GM19328 (cell line): ENCODE results near the gene RDH13.
"Not testable (repeated sequence)": the region's sequence is repeated elsewhere in the genome, so short reads cannot be mapped to it uniquely, and the experiment has no call there.

Experiments
- ATAC-seq: cut with Tn5 transposase; IDR thresholded peaks from one replicate; pipeline ENCODE4 v1.9.1; 2021; ENCODE audit warnings: mild to moderate bottlenecking, moderate library complexity; ENCODE audit not compliant: unreplicated experiment

RDH13 gene

DNA sequence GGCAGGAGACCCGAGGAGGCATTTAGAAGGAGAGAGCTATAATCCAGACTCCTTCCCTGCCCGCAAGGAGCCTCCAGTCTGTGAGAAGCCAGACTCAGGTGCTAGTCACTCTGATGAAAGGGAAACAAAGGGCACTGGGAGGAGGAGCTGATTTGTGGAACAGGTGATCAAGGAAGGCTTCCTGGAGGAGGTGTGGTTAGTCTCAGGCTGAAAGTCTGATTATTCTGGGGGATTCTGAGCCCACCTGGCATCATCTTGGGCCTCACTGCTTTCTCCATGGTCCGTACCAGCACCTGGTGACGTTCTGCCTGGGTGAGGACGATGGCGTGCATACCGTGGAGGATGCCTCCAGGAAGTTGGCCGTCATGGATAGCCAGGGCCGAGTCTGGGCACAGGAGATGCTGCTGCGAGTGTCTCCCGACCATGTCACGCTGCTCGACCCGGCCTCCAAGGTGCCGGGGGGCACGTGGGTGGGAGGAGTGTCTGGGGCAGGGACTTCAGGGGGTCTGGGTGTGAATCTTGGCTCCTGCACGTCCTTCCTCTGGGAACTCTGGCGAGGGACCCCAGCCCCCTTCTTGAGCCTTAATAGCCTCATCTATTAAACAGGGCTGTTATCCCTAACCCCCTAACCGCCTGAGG lies 16.6 kb upstream of the RDH13 start:
- no peak for ATAC-seq

- ATAC-seq, result no peak
Measured at GRCh38 chr19:55078996-55079395, 16.0 kb upstream of the RDH13 start.

- no peak for ATAC-seq
Measured at GRCh38 chr19:55077106-55077505, 14.2 kb upstream of the RDH13 start.

DNA sequence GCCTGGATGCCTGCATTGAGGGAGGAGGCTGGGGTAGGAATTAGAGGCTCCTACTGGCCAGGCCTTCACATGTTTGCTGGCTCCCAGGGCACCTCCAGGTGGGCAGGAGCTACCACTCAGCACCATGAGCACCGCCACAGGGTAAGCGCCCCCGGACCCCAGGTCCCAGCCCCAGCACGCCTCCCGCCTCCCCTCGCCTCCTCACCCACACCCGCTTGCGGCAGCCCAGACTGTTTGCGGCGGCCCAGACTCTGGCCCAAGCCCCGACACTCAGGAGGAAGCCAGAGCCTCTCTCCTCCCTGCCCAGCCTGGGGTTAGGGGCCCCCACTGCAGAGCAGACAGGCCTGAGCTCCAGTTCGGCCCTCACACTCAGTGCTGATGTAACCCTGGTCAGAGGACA lies 13.4 kb upstream of the RDH13 start:
- ATAC-seq, result no peak

DNA sequence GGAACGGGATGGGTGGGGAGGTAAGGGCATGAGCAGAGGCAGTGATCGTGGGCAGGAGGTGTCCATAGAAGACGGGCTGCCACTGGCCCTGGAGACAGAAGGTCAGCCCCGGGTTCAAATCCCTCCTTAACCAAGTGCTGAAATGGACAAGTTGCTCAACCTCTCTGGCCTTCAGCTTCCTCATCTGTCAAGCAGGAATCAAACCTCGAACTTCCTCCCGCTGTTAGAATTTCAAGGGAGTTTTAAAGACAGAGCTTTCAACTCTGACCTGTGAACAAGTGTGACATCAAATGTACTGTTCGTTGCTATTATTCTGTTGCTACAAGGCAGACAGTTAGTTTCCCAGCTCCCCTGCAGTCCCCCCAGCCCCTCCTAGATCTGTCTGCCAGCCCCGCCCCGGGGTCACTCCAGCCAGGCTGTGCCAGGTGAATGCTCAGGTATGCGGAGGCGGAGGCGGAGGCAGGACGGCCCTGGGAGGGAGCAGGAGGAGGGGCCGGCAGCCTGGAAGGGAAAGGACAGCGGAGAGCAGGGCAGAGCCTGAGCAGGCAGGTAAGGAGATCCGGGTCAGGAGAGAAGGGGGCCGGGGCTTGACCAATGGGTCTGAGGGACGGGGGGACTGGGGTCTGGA lies 12.5 kb upstream of the RDH13 start, which contains the start of gene EPS8L1:
EPS8L1 (plus strand) TSS at position 499 of the 628 bp plus-strand sequence. CDS start 576 bp downstream, outside the sequence.
- ATAC-seq, result no peak

- ATAC-seq, result no peak
Measured at GRCh38 chr19:55071913-55072312, 9.0 kb upstream of the RDH13 start.

- ATAC-seq, result no peak
Measured at GRCh38 chr19:55071129-55071502, 8.2 kb upstream of the RDH13 start.

DNA sequence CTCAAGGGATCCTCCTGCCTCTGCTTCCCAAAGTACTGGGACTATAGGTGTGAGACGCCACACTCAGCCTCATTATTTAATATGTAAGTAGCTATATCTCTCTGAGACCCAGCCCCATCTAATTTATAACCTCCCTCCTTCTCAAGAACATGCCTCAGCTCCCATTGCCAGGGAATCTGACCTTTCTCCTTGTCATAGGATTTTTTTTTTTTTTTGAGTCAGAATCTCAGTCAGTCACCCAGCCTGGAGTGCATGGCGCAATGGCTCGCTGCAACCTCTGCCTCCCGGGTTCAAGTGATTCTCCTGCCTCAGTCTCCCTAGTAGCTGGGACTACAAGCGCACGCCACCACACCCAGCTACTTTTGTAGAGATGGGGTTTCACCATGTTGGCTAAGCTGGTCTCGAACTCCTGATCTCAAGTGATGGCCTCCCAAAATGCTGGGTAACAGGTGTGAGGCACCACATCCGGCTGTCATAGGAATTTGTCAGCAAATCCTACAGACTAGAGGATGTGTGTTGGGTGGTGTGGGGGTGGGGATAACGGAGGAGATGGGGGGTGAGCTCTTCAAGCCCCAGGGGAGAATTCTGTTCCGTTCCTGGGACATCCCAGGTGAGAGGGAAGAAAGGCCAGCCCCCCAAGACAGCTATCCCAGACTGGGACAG lies 7.6 kb upstream of the RDH13 start:
- ATAC-seq, result no peak

DNA sequence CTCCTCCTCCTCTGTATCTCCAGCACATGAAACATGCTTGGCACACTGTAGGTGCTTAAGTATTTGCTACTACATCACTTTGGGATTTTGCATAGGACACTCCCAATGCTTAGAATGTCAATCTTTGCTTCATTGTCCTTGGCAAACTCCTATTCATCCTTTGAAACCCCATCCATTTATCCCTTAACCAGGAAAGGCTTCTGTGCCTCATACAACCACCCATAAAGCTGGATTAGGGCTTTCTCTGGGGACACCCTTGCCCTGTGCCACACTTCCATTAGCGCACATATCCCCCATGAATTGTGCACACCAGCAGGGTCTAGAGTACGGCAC lies 6.9 kb upstream of the RDH13 start:
- ATAC-seq, result no peak

GRCh38 chr19:55068950-55069864 lies 6.3 kb upstream of the RDH13 start:
- ATAC-seq, result no peak

- no peak for ATAC-seq
Measured at GRCh38 chr19:55067869-55068268, 4.9 kb upstream of the RDH13 start.

DNA sequence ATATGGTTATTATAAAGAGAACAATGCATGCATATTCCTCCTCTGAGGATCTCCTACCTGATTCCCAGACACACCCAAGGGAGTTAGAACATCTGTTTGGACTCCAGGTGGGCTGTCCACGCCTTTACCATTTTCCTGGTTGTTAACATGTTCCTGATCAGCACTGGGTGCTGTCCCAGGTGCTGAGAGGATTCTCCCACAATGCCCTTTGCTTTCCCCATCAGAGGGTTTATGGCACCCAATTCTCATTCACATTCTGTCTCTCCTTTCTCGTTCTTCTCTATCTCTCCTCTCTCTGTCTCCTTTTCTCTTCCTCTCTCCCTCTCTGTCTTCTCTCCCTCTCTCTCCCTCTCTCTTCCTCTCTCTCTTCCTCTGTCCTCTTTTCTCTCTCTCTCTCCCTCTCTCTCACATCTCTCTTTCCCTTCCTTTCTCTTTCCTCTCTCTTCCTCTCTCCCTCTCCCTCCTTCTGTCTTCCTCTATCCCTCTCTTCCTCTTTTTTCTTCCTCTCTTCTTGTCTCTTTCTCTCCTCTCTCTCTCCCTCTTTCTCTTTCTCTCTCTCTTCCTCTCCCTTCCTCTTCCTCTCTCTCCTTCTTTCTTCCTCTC lies 3.3 kb upstream of the RDH13 start:
- ATAC-seq, result no peak

GRCh38 chr19:55065516-55065915 lies 2.6 kb upstream of the RDH13 start:
- not testable (repeated sequence) for ATAC-seq

DNA sequence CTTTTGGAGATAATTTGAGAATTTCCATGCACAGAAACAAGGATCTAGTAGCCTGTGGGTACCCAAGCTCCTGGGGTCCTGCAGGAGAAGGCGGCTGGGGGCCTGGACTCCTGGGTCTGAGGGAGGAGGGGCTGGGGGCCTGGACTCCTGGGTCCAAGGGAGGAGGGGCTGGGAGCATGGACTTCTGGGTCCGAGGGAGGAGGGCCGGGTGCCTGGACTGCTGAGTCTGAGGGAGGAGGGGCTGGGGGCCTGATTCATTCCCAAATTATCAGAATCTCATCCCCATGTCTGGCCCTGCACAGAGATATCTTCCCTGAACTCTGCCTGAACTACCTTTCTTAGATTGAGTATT lies 520 bp upstream of the RDH13 start:
- ATAC-seq, result no peak

- ATAC-seq, result not testable (repeated sequence)
Measured at GRCh38 chr19:55060287-55060686, 2.7 kb downstream of the RDH13 start.

DNA sequence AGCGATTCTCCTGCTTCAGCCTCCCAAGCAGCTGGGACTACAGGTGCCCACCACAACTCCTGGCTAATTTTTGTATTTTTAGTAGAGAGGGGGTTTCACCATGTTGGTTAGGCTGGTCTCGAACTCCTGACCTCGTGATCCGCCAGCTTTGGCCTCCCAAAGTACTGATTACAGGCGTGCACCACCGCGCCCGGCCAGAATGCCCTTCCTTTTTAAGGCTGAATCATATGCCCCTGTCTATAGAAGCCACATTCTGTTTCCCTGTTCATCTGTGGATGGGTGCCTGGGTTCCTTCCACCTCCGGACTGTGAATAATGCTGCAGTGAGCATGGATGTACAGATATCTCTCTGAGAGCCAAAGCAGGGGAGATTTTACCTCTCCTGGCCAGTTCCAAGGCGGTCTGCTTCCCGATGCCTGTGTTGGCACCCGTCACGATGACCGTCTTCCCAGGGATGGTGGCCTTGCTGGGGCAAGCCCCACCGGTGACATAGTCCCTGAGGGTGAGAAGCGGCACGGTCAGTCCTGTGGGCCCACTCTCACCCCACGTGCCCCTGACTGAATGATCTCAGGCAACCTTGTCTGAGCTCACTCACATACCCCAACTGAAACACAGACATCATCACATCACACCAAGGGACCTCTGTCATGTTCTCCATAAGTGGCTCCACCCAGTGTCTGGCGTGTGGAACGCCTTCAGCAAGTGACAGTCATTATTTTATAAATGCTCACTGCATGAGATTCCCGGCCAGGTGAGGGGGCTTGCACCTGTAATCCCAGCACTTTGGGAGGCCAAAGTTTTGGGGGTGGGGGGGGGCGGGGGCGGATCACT lies 4.0 kb downstream of the RDH13 start:
- ATAC-seq, result no peak

- no peak for ATAC-seq
Measured at GRCh38 chr19:55056827-55057226, 6.1 kb downstream of the RDH13 start.

DNA sequence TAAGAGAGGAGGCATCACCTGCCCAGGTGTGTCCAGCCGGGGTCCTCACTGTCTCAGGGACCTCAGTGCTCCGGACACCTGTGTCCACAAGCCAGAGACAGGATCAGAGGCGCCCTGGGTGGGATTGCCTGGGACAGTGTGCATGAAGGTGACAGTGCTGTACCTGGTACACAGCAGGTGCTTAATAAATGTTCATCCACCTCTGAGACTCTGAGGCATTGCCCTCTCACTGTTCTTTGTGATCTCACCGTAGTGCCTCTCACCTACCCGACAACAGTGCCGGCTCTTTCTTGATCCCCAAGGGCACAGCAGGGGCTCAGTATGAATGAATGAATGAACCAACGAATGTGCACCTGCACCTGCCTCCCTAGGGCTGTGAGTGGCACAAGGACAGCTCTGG lies 9.2 kb downstream of the RDH13 start:
- ATAC-seq, result no peak

DNA sequence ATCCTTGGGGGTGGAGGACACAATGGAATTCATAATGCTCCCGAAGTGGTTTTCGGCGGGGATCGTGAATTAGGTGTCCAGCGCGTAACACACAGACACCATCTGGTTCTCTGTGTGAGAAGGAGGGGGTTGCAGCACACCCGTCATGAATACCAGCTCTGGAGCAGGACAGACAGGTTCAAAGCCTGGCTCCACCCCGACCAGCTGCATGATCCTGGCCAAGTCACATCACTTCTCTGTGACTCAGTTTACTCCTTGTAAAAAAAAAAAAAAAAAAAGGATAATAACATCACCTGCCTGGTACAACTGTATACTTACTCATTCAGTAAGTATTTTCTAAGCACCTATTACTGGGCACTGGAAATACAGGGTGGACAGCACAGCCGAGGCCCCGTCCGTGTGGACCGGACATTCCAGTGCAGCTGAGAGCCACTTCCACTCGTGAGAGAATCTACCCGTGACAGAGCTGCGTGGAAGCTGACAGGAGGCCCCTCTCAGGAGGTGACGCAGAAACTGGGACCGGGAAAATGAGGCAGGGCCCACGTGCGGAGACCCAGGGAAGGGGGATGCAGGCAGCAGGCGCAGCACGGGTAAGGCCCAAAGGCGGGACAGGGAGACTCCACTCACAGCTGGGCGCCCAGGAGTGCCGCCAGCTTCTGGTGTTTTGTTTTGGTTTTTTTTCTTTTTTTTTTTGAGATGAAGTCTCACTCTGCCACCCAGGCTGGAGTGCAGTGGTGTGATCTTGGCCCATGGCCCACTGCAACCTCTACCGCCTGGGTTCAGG lies 12.0 kb downstream of the RDH13 start:
- no peak for ATAC-seq
